ENCODE data around the gene GRIPAP1. TPM values are rescaled to one million over a fixed set of nuclear protein-coding genes. Genes with fewer than 3 reads are reported as not detected.

The GRIPAP1 gene
- total and polyA plus RNA-seq, 2 of the 13 experiments (the other 11 are each of a cell fraction or from before 2014, with no cell fraction given) = 16.1 to 22.6 TPM

DNA sequence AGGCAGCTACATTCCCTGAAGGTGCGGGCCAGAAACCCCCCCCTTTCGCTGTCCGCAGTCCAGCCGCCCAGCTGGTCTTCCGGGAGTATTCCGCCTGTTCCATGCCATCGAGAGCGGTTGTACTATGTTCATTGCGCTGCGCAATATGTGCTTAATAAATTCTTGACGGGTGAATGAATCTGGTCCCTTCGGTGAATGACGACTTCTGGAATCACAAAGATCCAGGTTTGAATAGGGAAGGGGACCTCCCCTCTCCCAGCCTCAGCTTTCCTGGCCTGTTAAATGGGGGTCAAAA lies 41.9 kb upstream of the GRIPAP1 start (continued):
- TF ChIP-seq NRL (CRISPR knock-in tag; IDR thresholded peaks at IDR 0.05; ENCODE audit: borderline replicate concordance) (no peak), ZNF326 (CRISPR knock-in tag; IDR thresholded peaks at IDR 0.05; ENCODE audit: borderline replicate concordance) (no peak), ZBTB8A (CRISPR knock-in tag; IDR thresholded peaks at IDR 0.05; ENCODE audit: borderline replicate concordance, low read depth) (no peak), NFATC3 (CRISPR knock-in tag; IDR thresholded peaks at IDR 0.05) (no peak), PRMT3 (CRISPR knock-in tag; IDR thresholded peaks at IDR 0.05; ENCODE audit: borderline replicate concordance, low read depth) (no peak), ZNF891 (CRISPR knock-in tag; IDR thresholded peaks at IDR 0.05) (no peak), SALL2 (CRISPR knock-in tag; IDR thresholded peaks at IDR 0.05) (no peak), FOXK2 (IDR thresholded peaks at IDR 0.05) (no peak), ZKSCAN5 (CRISPR knock-in tag; IDR thresholded peaks at IDR 0.05) (no peak), RNF2 (conservative IDR thresholded peaks at IDR 0.05; ENCODE audit: low read depth) (no peak), ARNTL (CRISPR knock-in tag; IDR thresholded peaks at IDR 0.05) (no peak), ZKSCAN8 (CRISPR knock-in tag; IDR thresholded peaks at IDR 0.05; ENCODE audit: borderline replicate concordance) (no peak), ZNF205 (CRISPR knock-in tag; IDR thresholded peaks at IDR 0.05) (no peak), GFI1 (CRISPR knock-in tag; IDR thresholded peaks at IDR 0.05; ENCODE audit: borderline replicate concordance) (no peak), SRSF4 (IDR thresholded peaks at IDR 0.05; ENCODE audit: low read depth, low read length, poor library complexity, severe bottlenecking) (no peak), ZNF260 (CRISPR knock-in tag; IDR thresholded peaks at IDR 0.05; ENCODE audit: borderline replicate concordance, low read depth) (no peak), ZNF20 (CRISPR knock-in tag; IDR thresholded peaks at IDR 0.05) (no peak), MXD1 (CRISPR knock-in tag; IDR thresholded peaks at IDR 0.05) (no peak), PATZ1 (CRISPR knock-in tag; IDR thresholded peaks at IDR 0.05) (peak; percentile 85; the same call in 1 of the 2 replicates), IKZF5 (CRISPR knock-in tag; IDR thresholded peaks at IDR 0.05) (peak; percentile 28; the same call in 1 of the 2 replicates), ZNF496 (CRISPR knock-in tag; IDR thresholded peaks at IDR 0.05; ENCODE audit: insufficient replicate concordance) (no peak), EP300 (IDR thresholded peaks at IDR 0.05; ENCODE audit: low read depth in 2 of 2, low read length in 2 of 2) (no peak), EP300 (CRISPR knock-in tag; IDR thresholded peaks at IDR 0.05; ENCODE audit: borderline replicate concordance) (no peak), TBX3 (IDR thresholded peaks at IDR 0.05; ENCODE audit: borderline replicate concordance) (no peak), U2AF1 (optimal IDR thresholded peaks at IDR 0.05; ENCODE audit: low read depth, low read length) (no peak), ZFP36L1 (CRISPR knock-in tag; IDR thresholded peaks at IDR 0.05) (no peak)
- TF ChIP-seq, protein P1, sequence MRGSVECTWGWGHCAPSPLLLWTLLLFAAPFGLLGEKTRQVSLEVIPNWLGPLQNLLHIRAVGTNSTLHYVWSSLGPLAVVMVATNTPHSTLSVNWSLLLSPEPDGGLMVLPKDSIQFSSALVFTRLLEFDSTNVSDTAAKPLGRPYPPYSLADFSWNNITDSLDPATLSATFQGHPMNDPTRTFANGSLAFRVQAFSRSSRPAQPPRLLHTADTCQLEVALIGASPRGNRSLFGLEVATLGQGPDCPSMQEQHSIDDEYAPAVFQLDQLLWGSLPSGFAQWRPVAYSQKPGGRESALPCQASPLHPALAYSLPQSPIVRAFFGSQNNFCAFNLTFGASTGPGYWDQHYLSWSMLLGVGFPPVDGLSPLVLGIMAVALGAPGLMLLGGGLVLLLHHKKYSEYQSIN (CRISPR knock-in tag; IDR thresholded peaks at IDR 0.05; ENCODE audit: borderline replicate concordance) = no peak
- TF ChIP-seq, protein P2, sequence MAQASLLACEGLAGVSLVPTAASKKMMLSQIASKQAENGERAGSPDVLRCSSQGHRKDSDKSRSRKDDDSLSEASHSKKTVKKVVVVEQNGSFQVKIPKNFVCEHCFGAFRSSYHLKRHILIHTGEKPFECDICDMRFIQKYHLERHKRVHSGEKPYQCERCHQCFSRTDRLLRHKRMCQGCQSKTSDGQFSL (CRISPR knock-in tag; IDR thresholded peaks at IDR 0.05) = 0 out of 2 replicates have a peak, but pooled peaks have one; percentile 30
